ENCODE measurements around the gene SLC44A5. TPM values are rescaled to one million over a fixed set of nuclear protein-coding genes. Genes with fewer than 3 reads are reported as not detected.

Gene SLC44A5
- total RNA-seq, 4 donors from 2014 or later, result 0.15 to 0.58 TPM; not detected in 2

DNA sequence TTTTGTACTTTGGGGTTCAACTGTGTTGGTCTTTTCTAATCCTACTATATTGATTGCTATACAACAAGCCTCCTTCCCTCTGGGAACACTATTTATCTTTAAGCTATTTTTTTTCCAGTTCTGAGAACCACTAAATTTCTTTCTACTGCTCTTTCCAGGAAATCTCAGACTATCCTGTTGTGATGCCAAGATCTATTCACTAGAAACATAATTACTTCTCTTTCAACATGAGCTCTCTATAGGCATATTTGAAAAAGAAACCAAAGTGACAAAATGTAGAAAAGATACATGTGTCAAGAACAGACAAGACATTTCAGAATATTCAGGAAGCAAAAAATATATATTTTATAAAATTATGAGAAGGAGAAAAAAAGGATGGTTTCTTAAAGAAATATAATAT lies 82.9 kb downstream of the SLC44A5 start:
- in situ Hi-C loops (cut with MboI; ENCODE audit: low sequenced_read_pairs in 4 of 4), result no loop called here
- DNase-seq, result no peak
- TF ChIP-seq, protein P1, sequence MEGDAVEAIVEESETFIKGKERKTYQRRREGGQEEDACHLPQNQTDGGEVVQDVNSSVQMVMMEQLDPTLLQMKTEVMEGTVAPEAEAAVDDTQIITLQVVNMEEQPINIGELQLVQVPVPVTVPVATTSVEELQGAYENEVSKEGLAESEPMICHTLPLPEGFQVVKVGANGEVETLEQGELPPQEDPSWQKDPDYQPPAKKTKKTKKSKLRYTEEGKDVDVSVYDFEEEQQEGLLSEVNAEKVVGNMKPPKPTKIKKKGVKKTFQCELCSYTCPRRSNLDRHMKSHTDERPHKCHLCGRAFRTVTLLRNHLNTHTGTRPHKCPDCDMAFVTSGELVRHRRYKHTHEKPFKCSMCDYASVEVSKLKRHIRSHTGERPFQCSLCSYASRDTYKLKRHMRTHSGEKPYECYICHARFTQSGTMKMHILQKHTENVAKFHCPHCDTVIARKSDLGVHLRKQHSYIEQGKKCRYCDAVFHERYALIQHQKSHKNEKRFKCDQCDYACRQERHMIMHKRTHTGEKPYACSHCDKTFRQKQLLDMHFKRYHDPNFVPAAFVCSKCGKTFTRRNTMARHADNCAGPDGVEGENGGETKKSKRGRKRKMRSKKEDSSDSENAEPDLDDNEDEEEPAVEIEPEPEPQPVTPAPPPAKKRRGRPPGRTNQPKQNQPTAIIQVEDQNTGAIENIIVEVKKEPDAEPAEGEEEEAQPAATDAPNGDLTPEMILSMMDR (IDR thresholded peaks at IDR 0.05 in 4 of 5, conservative IDR thresholded peaks at IDR 0.05 in 1 of 5), result no peak
- no peak for TF ChIP-seq POLR2A (IDR thresholded peaks at IDR 0.05)
- intact Hi-C loops (cut with DNase I; ENCODE audit: low total_unique reads), result no loop called here
- Histone ChIP-seq H3K4me3 (no peak overlapping the region), H3K9me3 (no peaks in the 10 kb centered on the region), H3K36me3 (no peaks in the 10 kb centered on the region), H3K4me1 (no peaks in the 10 kb centered on the region), H3K27me3 (no peaks in the 10 kb centered on the region), H3K27ac (no peak overlapping the region)
- ATAC-seq, result no peak

DNA sequence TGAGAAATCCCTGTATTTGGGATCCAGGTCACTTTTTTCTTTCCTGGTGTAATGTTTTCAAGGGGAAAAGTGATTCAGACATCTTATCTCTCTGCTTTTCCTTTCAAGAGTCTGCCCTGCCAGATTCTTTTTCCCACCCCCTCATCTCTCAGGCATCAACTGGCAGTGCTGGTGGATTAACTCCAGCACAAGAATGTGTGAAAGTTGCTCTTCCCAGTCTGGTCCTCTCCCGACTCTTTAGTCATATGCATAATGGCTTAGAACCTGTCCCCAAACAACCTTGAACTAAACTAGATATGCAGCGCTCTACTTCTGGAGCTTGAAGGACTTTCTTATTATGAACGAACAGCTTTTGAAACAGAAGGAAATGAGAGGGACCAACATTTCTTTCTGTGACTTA lies 88.5 kb downstream of the SLC44A5 start:
- DNase-seq (no peak), ATAC-seq (no peak)
- in situ Hi-C loops (cut with MboI; ENCODE audit: low sequenced_read_pairs in 4 of 4), result no loop called here
- Histone ChIP-seq H3K9me3 (no peaks in the 10 kb centered on the region), H3K27ac (no peak overlapping the region), H3K4me3 (no peak overlapping the region), H3K36me3 (no peaks in the 10 kb centered on the region), H3K4me1 (peaks cover 5 to 7% of the 10 kb centered on the region in 2 donors), H3K27me3 (no peaks in the 10 kb centered on the region)
- TF ChIP-seq, protein P1 (IDR thresholded peaks at IDR 0.05 in 4 of 5, conservative IDR thresholded peaks at IDR 0.05 in 1 of 5), result no peak
- no peak for TF ChIP-seq POLR2A (IDR thresholded peaks at IDR 0.05)
- intact Hi-C loops (cut with DNase I; ENCODE audit: low total_unique reads), result no loop called here

DNA sequence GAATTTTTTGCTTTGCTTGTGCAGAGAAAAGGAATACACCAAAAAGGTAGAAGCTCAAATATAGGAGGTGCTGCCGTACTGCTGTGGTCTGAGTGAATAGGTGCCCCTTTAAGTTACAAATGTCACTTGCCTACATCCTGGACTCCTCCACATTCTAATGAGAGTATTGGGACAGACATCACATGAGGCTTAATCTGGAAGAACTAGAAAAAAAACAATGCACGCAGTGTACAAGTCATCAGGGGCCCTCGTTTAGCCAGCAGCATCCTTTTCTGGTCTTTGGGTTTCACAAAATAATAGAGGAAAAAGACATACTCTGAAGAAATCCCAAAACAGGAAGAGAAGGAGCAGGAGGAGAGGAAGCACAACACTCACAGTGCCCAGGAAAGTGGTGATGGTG lies 89.3 kb downstream of the SLC44A5 start:
- in situ Hi-C loops (cut with MboI; ENCODE audit: low sequenced_read_pairs in 4 of 4), result no loop called here
- H3K27ac ChIP-seq, result no peak overlapping the region
- TF ChIP-seq, protein P1 (IDR thresholded peaks at IDR 0.05 in 4 of 5, conservative IDR thresholded peaks at IDR 0.05 in 1 of 5), result no peak
- TF ChIP-seq POLR2A (IDR thresholded peaks at IDR 0.05), result no peak

DNA sequence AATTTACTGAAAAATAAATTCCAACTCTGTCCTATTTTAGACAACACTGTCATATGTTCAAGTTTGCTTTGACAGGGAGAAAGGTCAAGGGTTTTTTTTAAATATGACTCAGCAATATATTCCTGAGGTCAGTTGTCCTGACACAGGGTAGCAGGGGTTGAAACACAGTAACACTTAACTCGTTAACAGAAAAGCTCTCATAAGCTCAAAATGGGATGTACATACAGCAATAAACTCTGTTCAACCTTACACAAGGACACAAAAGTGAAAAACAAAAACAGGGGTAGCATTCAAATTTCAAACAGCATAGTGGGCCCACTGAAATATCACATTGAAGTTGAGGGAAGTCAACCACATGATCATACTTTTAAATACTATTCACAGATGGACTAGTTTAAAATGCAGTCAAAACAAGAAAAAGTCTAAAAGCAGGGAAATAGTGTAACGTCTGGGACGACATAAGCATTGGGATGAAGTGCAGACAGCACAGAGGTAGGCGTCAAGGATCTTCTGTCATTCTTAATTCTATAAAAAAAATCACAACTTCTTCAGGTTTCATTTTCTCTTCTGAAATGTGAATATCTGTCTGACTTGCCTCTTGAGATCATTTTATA lies 89.9 kb downstream of the SLC44A5 start:
- intact Hi-C loops (cut with DNase I; ENCODE audit: low total_unique reads) (no loop called here), in situ Hi-C loops (cut with MboI; ENCODE audit: low sequenced_read_pairs in 4 of 4) (no loop called here)
- TF ChIP-seq POLR2A (IDR thresholded peaks at IDR 0.05), result no peak
- TF ChIP-seq, protein P1 (IDR thresholded peaks at IDR 0.05 in 4 of 5, conservative IDR thresholded peaks at IDR 0.05 in 1 of 5), result no peak
- Histone ChIP-seq H3K9me3 (no peaks in the 10 kb centered on the region), H3K4me1 (peaks cover 5 to 7% of the 10 kb centered on the region in 2 donors), H3K4me3 (no peak overlapping the region), H3K27me3 (no peaks in the 10 kb centered on the region), H3K27ac (no peak overlapping the region), H3K36me3 (no peaks in the 10 kb centered on the region)
- DNase-seq (no peak), ATAC-seq (no peak)

More for the DNA sequence above, 89.3 kb downstream of the SLC44A5 start:
- H3K4me1 ChIP-seq, result peaks cover 5 to 7% of the 10 kb centered on the region in 2 donors
- H3K4me3 ChIP-seq, result no peak overlapping the region
- intact Hi-C loops (cut with DNase I; ENCODE audit: low total_unique reads), result no loop called here
- H3K36me3 ChIP-seq, result no peaks in the 10 kb centered on the region
- H3K9me3 ChIP-seq, result no peaks in the 10 kb centered on the region
- H3K27me3 ChIP-seq, result no peaks in the 10 kb centered on the region
- ATAC-seq, result no peak
- DNase-seq, result no peak
